Upper lobe of left lung (tissue), 6 donors: ENCODE data around the gene ZFP91. TPM values are rescaled to one million over a fixed set of nuclear protein-coding genes. Genes with fewer than 3 reads are reported as not detected.

ENCODE experiments used
- ATAC-seq, 2 donors: fragments of 200-7000 bp; cut with Tn5 transposase; one replicate each; pipeline ENCODE4 v1.9.1; 2022; ENCODE audit warnings: mild to moderate bottlenecking in 2 of 2, moderate library complexity in 2 of 2; ENCODE audit not compliant: low FRiP score in 2 of 2
- DNase-seq, 2 donors: peaks; one replicate each; pipeline ENCODE4 v3.0.0-alpha.2; 2019 to 2020
- H3K27ac ChIP-seq, 4 donors: fragments of 200-600 bp; sonication (generic); one replicate each; pipeline ENCODE4 v1.5.1; 2016 to 2019
- H3K27me3 ChIP-seq, 4 donors: fragments of 200-600 bp; sonication (generic); one replicate each; pipeline ENCODE4 v1.5.1; 2017 to 2019
- H3K36me3 ChIP-seq, 4 donors: fragments of 200-600 bp; sonication (generic); one replicate each; pipeline ENCODE4 v1.5.1; 2016 to 2019
- H3K4me1 ChIP-seq, 4 donors: fragments of 200-600 bp; sonication (generic); one replicate each; pipeline ENCODE4 v1.5.1; 2018 to 2019
- H3K4me3 ChIP-seq, 4 donors: fragments of 200-600 bp; sonication (generic); one replicate each; pipeline ENCODE4 v1.5.1; 2017 to 2019; ENCODE audit warnings: mild to moderate bottlenecking in 2 of 4, moderate library complexity in 1 of 4
- H3K9me3 ChIP-seq, 4 donors: fragments of 200-600 bp; sonication (generic); one replicate each; pipeline ENCODE4 v1.5.1; 2018 to 2019
- CTCF ChIP-seq, 6 experiments: fragments of 450-650 bp in 4 of 6; fragments of 200-600 bp in 2 of 6; sonication (generic) in 2 of 6; IDR thresholded peaks; one replicate each; pipeline ENCODE4 v1.5.1; 2016 to 2019; ENCODE audit warnings: antibody characterized with exemption in 6 of 6
- EP300 ChIP-seq, 4 donors: sonication (generic); formaldehyde crosslinking; IDR thresholded peaks; one replicate each; pipeline ENCODE4 v1.5.1; 2017; ENCODE audit warnings: antibody characterized with exemption in 4 of 4, control low read depth in 2 of 4
- POLR2A ChIP-seq, 4 donors: fragments of 450-650 bp; IDR thresholded peaks; one replicate each; pipeline ENCODE4 v1.5.1; 2016 to 2017; ENCODE audit warnings: antibody characterized with exemption in 4 of 4, mild to moderate bottlenecking in 2 of 4
- POLR2AphosphoS5 ChIP-seq, 2 donors: sonication (generic); formaldehyde crosslinking; IDR thresholded peaks; one replicate each; pipeline ENCODE4 v1.5.1; 2017; ENCODE audit warnings: antibody characterized with exemption in 2 of 2
- WGBS, 2 donors: methylation state at CpG; one replicate each; pipeline ENCODE4 v1.1.5; 2017 to 2018; 5-methylcytosine and 5-hydroxymethylcytosine counted together
- total RNA-seq, 6 donors: library from RNA; depleted of rRNA in 4 of 6; stranded (reverse); fragments of >200 nt in 4 of 6; gene quantifications; one replicate each; pipeline versions ENCODE4 v1.1.0 to v1.2.1, GENCODE V29; 2016 to 2021
- donor health status: DM: no; HTN: no; CAD: no; lungs with moderate emphysema.
- donor health status: DM: no; HTN: yes; CAD: no; lungs with severe emphysema.

The ZFP91 gene
- total RNA-seq, 6 donors from 2014 or later = 21.0 to 53.2 (median 40.9) TPM

- no peaks in the 10 kb centered on the region for H3K9me3 ChIP-seq
- peak overlapping the region in 3 of 4 donors; percentile 61 to 93 (median 86) for H3K4me3 ChIP-seq
- H3K36me3 ChIP-seq = no peaks in the 10 kb centered on the region
- peak overlapping the region; percentile 95 to 100 (median 99) for H3K27ac ChIP-seq
- DNase-seq (no peak), ATAC-seq (no peak)
- peaks cover 37 to 62% (median 53%) of the 10 kb centered on the region in 4 donors for H3K4me1 ChIP-seq
- no peaks in the 10 kb centered on the region for H3K27me3 ChIP-seq
- TF ChIP-seq POLR2AphosphoS5 (IDR thresholded peaks at IDR 0.05) (no peak), EP300 (IDR thresholded peaks at IDR 0.05) (no peak), POLR2A (IDR thresholded peaks at IDR 0.05) (no peak), CTCF (IDR thresholded peaks at IDR 0.05) (no peak)
- 7 to 9% methylated on average over 2 of the region's 2 CpGs for WGBS, 2 donors
These were observed 1.4 kb downstream of the ZFP91 start for GRCh38 chr11:58580311-58580710.

- H3K4me1 ChIP-seq = peaks cover 16 to 42% (median 37%) of the 10 kb centered on the region in 4 donors
- H3K9me3 ChIP-seq = no peaks in the 10 kb centered on the region
- no peaks in the 10 kb centered on the region for H3K27me3 ChIP-seq
- no peak overlapping the region for H3K4me3 ChIP-seq
- no peak for ATAC-seq
- H3K36me3 ChIP-seq = peaks cover 0 to 14% (median 0%) of the 10 kb centered on the region in 4 donors
- no peak for DNase-seq
- H3K27ac ChIP-seq = no peak overlapping the region
- 87 to 88% methylated on average over 1 of the region's 1 CpG for WGBS, 2 donors
- TF ChIP-seq CTCF (IDR thresholded peaks at IDR 0.05) (no peak), POLR2A (IDR thresholded peaks at IDR 0.05) (no peak)
These were observed 3.6 kb downstream of the ZFP91 start for GRCh38 chr11:58582437-58582836.

GRCh38 chr11:58586998-58587397 lies 8.1 kb downstream of the ZFP91 start:
- no peak for DNase-seq
- no peaks in the 10 kb centered on the region for H3K27me3 ChIP-seq
- 76 to 78% methylated on average over 2 of the region's 2 CpGs for WGBS, 2 donors

GRCh38 chr11:58591659-58592058 lies 12.8 kb downstream of the ZFP91 start:
- Histone ChIP-seq H3K27me3 (no peaks in the 10 kb centered on the region), H3K9me3 (no peaks in the 10 kb centered on the region), H3K27ac (no peak overlapping the region), H3K4me1 (peaks cover 0 to 6% (median 3%) of the 10 kb centered on the region in 4 donors), H3K4me3 (no peak overlapping the region), H3K36me3 (peaks cover 0 to 24% (median 2%) of the 10 kb centered on the region in 4 donors)
- TF ChIP-seq POLR2A (IDR thresholded peaks at IDR 0.05) = no peak
- no peak for TF ChIP-seq POLR2AphosphoS5 (IDR thresholded peaks at IDR 0.05)
- no peak for TF ChIP-seq EP300 (IDR thresholded peaks at IDR 0.05)
- TF ChIP-seq CTCF (IDR thresholded peaks at IDR 0.05) = no peak
- ATAC-seq = no peak
- DNase-seq = no peak
- whole genome bisulfite sequencing, 2 donors = 88 to 98% methylated on average over 3 of the region's 3 CpGs

More at GRCh38 chr11:58586998-58587397, 8.1 kb downstream of the ZFP91 start:
- H3K27ac ChIP-seq = no peak overlapping the region
- H3K4me1 ChIP-seq = peaks cover 0 to 22% (median 17%) of the 10 kb centered on the region in 4 donors
- H3K9me3 ChIP-seq = no peaks in the 10 kb centered on the region
- no peak for ATAC-seq
- peaks cover 0 to 22% (median 2%) of the 10 kb centered on the region in 4 donors for H3K36me3 ChIP-seq
- no peak overlapping the region for H3K4me3 ChIP-seq
- no peak for TF ChIP-seq EP300 (IDR thresholded peaks at IDR 0.05)
- TF ChIP-seq POLR2AphosphoS5 (IDR thresholded peaks at IDR 0.05) = no peak
- no peak for TF ChIP-seq CTCF (IDR thresholded peaks at IDR 0.05)
- no peak for TF ChIP-seq POLR2A (IDR thresholded peaks at IDR 0.05)

- peaks cover 0 to 6% (median 0%) of the 10 kb centered on the region in 4 donors for H3K4me1 ChIP-seq
- 89 to 91% methylated on average over 5 of the region's 5 CpGs for WGBS, 2 donors
These were observed 14.1 kb downstream of the ZFP91 start for GRCh38 chr11:58592760-58593472.

More at GRCh38 chr11:58592760-58593472, 14.1 kb downstream of the ZFP91 start:
- H3K27ac ChIP-seq = no peak overlapping the region
- H3K27me3 ChIP-seq = no peaks in the 10 kb centered on the region
- H3K4me3 ChIP-seq = no peak overlapping the region
- ATAC-seq (no peak), DNase-seq (no peak)
- no peak for TF ChIP-seq POLR2AphosphoS5 (IDR thresholded peaks at IDR 0.05)
- no peak for TF ChIP-seq POLR2A (IDR thresholded peaks at IDR 0.05)
- TF ChIP-seq CTCF (IDR thresholded peaks at IDR 0.05) = no peak
- no peak for TF ChIP-seq EP300 (IDR thresholded peaks at IDR 0.05)
- H3K9me3 ChIP-seq = no peaks in the 10 kb centered on the region
- H3K36me3 ChIP-seq = peaks cover 0 to 19% (median 2%) of the 10 kb centered on the region in 4 donors
